ENCODE measurements around the gene NUMB. TPM values are rescaled to one million over a fixed set of nuclear protein-coding genes. Genes with fewer than 3 reads are reported as not detected.

The NUMB gene
- total and polyA plus RNA-seq, 2 of the 4 experiments (the other 2 are of a cell fraction) = 45.9 to 114 TPM

GRCh38 chr14:73500360-73500759, 42.0 kb upstream of the NUMB start:
- H4K91ac ChIP-seq (ENCODE audit: insufficient read depth, low read depth, low read length) = no peak overlapping the region
- dilution Hi-C loops (cut with HindIII; ENCODE audit: low sequenced_read_pairs, unreplicated experiment) (no loop called here), intact Hi-C loops (cut with micrococcal nuclease) (no loop called here), in situ Hi-C loops (cut with MboI; ENCODE audit: low sequenced_read_pairs) (loop anchor here (25.0 kb wide), 1 partner anchor 537 kb away; no protein-coding TSS in a partner anchor)
- WGBS, 2 experiments (ENCODE audit: extremely low coverage in 2 of 2, insufficient read length in 1 of 2) = 95% methylated on average over 4 of the region's 6 CpGs; no CpG with 5 or more reads in 1 of the 2 experiments
- DNase-seq = no peak
- H4K20me1 ChIP-seq (ENCODE audit: insufficient read depth, low read length) = no peaks in the 10 kb centered on the region
- no peaks in the 10 kb centered on the region for H3K36me3 ChIP-seq (ENCODE audit: control insufficient read depth, insufficient read depth, low read length)
- H3K56ac ChIP-seq (ENCODE audit: extremely low read depth, insufficient read depth, low read length) = no peak overlapping the region
- BruUV-seq (replicated peaks) = no TSS peak
- no peaks in the 10 kb centered on the region for H3K9me3 ChIP-seq (ENCODE audit: control insufficient read depth, insufficient read depth, low read length)
- TF ChIP-seq RAD21 (IDR thresholded peaks at IDR 0.05; ENCODE audit: low read length) (no peak), ELK1 (IDR thresholded peaks at IDR 0.05; ENCODE audit: borderline replicate concordance, low read depth, low read length) (no peak), FOS (IDR thresholded peaks at IDR 0.05; ENCODE audit: low read depth, low read length) (no peak), CHD1 (IDR thresholded peaks at IDR 0.05; ENCODE audit: low read depth, low read length) (no peak), CEBPB (IDR thresholded peaks at IDR 0.05; ENCODE audit: low read depth, low read length) (no peak), MXI1 (IDR thresholded peaks at IDR 0.05; ENCODE audit: borderline replicate concordance, low read depth, low read length) (no peak), RCOR1 (IDR thresholded peaks at IDR 0.05; ENCODE audit: insufficient replicate concordance, low read length) (no peak), CTCF (conservative IDR thresholded peaks at IDR 0.05; ENCODE audit: low read depth, low read length) (no peak), POLR2A (IDR thresholded peaks at IDR 0.05; ENCODE audit: low read depth, low read length) (no peak), RFX5 (IDR thresholded peaks at IDR 0.05; ENCODE audit: low read depth, low read length) (no peak), MAFK (IDR thresholded peaks at IDR 0.05; ENCODE audit: low read depth, low read length) (no peak)
- no peak overlapping the region for H3K4me3 ChIP-seq (ENCODE audit: insufficient read depth, low read depth, low read length)
- H3K4me1 ChIP-seq (ENCODE audit: control insufficient read depth, insufficient read depth, low read length) = no peaks in the 10 kb centered on the region
- no peak overlapping the region for H3K14ac ChIP-seq (replicated peaks; ENCODE audit: low read depth, low read length)
- H2BK15ac ChIP-seq (ENCODE audit: low read depth, low read length) = no peak overlapping the region
- no peak overlapping the region for H4K8ac ChIP-seq (ENCODE audit: low read depth in 2 of 2, low read length in 2 of 2)
- no peak overlapping the region for H3K4me2 ChIP-seq (ENCODE audit: low read depth, low read length)
- H2AFZ ChIP-seq (replicated peaks; ENCODE audit: low read length, poor library complexity) = no peak overlapping the region
- H3K27ac ChIP-seq (ENCODE audit: insufficient read depth, low read length) = no peak overlapping the region
- no peak overlapping the region for H2AK9ac ChIP-seq (replicated peaks; ENCODE audit: low read depth, low read length, poor library complexity)
- no peaks in the 10 kb centered on the region for H3K27me3 ChIP-seq (ENCODE audit: control insufficient read depth, insufficient read depth, low read length)
- ChIA-PET POLR2A (ENCODE audit: unreplicated experiment) (interaction anchor here (0.5 kb wide), 1 partner anchor 68 kb away, joined by 4 read pairs; no protein-coding TSS in a partner anchor), CTCF (no interaction called here)
- H3K9me1 ChIP-seq (ENCODE audit: insufficient read depth, low read length) = no peaks in the 10 kb centered on the region
- H2BK120ac ChIP-seq (ENCODE audit: low read depth, low read length) = no peak overlapping the region
- no peak overlapping the region for H2BK20ac ChIP-seq (ENCODE audit: low read depth, low read length)
- no peak overlapping the region for H3K23ac ChIP-seq (ENCODE audit: low read depth, low read length)
- H4K5ac ChIP-seq (ENCODE audit: low read depth, low read length) = no peak overlapping the region
- peaks cover 0 to 4% of the 10 kb centered on the region in 2 experiments; a peak in 1 of 4 replicates for H3K79me1 ChIP-seq (ENCODE audit: low read depth in 1 of 2, low read length in 2 of 2)
- H3K4ac ChIP-seq (ENCODE audit: low read depth, low read length) = no peak overlapping the region
- no peak for ATAC-seq (ENCODE audit: low read depth)
- no peak overlapping the region for H3K9ac ChIP-seq (ENCODE audit: low read depth, low read length)
- no peak overlapping the region for H3K18ac ChIP-seq (ENCODE audit: low read depth, low read length)
- no peak overlapping the region for H2BK5ac ChIP-seq (ENCODE audit: low read depth, low read length, poor library complexity, severe bottlenecking)
- H2AK5ac ChIP-seq (ENCODE audit: low read depth, low read length) = no peak overlapping the region

Measured in IMR-90 (cell line).